NB4 (cell line): ENCODE measurements around the gene PTPN6.

Source experiments
- DNase-seq: peaks from one replicate; pipeline ENCODE4 v3.0.0; 2010; ENCODE audit warnings: low read depth
- H3K4me3 ChIP-seq: one replicate; pipeline ENCODE4 v1.5.1; 2011; ENCODE audit warnings: mild to moderate bottlenecking, low read depth, low read length, moderate library complexity
- CTCF ChIP-seq: IDR thresholded peaks from one replicate; pipeline ENCODE4 v1.5.1; 2012; ENCODE audit warnings: low read depth, low read length
- MAX ChIP-seq: IDR thresholded peaks from 2 replicates; pipeline ENCODE4 v1.6.1; 2011; ENCODE audit warnings: low read depth, low read length
- MYC ChIP-seq: IDR thresholded peaks from 2 replicates; pipeline ENCODE4 v1.6.1; 2011; ENCODE audit warnings: low read depth, low read length
- POLR2A ChIP-seq: IDR thresholded peaks from 2 replicates; pipeline ENCODE4 v1.6.1; 2011; ENCODE audit warnings: mild to moderate bottlenecking; ENCODE audit not compliant: insufficient read length; ENCODE audit errors: extremely low read depth

Gene PTPN6

GRCh38 chr12:6957741-6958608 lies 6.8 kb downstream of the PTPN6 start:
- H3K4me3 ChIP-seq: peak overlapping the region; percentile 28
- TF ChIP-seq MAX (no peak), POLR2A (no peak), MYC (no peak), CTCF (no peak)
- no peak for DNase-seq

DNA sequence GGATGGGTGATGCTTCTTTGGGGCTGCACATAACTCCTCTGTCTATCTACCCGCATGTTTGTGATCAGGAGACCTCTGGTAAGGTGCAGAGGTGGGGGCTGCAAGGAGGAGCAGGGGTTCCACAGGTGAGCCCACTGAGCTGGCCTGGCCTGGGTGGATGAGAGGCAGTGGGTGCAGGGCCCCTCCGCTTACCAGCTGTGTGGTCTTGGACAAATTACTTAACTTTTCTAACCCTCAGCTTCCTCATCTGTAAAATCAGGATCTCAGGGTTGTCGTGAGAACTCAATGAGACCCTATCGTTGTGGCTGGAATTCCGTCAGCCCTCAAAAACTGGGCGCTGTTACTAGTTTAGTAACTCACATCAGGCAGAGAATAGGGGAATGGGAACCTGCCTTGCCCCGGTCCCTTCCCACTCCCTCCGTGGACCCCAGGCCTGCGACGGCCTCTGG lies 7.5 kb downstream of the PTPN6 start:
- DNase-seq: peak; percentile 58
- peak overlapping the region; percentile 28 for H3K4me3 ChIP-seq
- TF ChIP-seq CTCF: no peak
- no peak for TF ChIP-seq MYC
- TF ChIP-seq POLR2A: no peak
- TF ChIP-seq MAX: no peak

DNA sequence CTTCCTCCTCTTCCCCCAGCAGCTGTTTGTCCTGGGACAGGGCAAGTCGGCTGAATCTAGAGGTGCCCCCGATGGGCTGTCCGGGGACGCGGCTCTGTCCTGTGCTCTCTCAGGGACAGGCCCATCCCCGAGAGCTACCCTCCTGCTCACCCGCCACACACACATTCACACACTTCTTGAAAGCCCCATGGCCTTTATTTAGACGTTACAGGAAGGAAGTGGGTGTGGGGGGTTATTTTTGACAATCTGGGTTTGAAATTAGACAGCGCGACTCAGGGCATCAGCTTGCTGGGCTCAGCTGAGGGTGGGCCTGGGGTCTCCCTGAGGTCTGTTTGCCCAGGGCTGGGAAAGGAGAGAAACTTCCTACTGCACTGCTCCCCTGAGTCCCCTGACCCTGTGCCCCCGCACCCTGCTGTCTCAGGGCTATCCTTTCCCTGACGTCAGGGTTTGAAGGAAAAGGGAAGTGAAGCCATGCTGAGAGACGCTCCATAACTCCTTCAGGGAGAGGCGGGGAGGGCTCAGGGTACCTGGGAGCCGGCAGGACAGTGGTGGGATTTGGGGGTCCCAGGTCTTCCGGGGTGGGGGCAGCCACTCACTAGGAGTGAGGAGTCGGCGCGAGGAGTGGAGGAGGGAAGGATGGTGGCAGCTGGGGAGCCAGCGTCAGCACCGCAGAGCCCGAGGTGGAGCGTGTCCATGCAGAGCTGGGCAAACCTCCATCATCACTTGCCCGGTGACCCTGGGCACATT lies 8.1 kb downstream of the PTPN6 start:
- peak; percentile 86 for DNase-seq
- H3K4me3 ChIP-seq: peak overlapping the region; percentile 36

DNA sequence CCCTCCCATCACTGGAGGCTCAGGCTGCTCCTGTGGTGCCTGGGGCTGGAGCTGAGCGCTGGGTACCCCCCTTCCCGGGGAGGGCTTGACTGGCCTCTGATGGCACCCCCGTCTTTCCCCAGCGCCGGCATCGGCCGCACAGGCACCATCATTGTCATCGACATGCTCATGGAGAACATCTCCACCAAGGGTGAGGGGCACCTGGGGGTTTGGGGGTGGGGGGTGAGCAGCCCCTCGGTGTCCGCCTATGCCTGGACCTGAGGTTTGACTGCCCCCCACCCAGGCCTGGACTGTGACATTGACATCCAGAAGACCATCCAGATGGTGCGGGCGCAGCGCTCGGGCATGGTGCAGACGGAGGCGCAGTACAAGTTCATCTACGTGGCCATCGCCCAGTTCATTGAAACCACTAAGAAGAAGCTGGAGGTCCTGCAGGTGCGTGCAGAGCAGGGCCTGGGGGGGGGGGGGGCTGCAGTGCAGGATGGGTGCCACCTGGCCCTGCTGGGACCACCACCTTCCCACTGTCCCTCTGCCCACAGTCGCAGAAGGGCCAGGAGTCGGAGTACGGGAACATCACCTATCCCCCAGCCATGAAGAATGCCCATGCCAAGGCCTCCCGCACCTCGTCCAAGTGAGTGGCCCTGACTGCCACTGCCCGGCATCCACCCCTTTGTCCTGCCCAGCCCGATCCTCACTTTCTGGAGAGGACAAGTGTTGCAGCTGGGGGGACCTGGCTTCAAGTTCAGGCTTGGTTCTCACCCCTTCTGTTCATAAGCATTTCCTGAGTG lies 8.8 kb downstream of the PTPN6 start:
- no peak overlapping the region for H3K4me3 ChIP-seq
- TF ChIP-seq MAX (no peak), MYC (no peak), POLR2A (no peak), CTCF (no peak)
- DNase-seq: no peak

More for the DNA sequence above, 8.1 kb downstream of the PTPN6 start:
- TF ChIP-seq MYC (peak; percentile 23; the same call in 1 of the 2 replicates), MAX (peak; percentile 40; the same call in 1 of the 2 replicates), CTCF (no peak), POLR2A (peak; percentile 33)

DNA sequence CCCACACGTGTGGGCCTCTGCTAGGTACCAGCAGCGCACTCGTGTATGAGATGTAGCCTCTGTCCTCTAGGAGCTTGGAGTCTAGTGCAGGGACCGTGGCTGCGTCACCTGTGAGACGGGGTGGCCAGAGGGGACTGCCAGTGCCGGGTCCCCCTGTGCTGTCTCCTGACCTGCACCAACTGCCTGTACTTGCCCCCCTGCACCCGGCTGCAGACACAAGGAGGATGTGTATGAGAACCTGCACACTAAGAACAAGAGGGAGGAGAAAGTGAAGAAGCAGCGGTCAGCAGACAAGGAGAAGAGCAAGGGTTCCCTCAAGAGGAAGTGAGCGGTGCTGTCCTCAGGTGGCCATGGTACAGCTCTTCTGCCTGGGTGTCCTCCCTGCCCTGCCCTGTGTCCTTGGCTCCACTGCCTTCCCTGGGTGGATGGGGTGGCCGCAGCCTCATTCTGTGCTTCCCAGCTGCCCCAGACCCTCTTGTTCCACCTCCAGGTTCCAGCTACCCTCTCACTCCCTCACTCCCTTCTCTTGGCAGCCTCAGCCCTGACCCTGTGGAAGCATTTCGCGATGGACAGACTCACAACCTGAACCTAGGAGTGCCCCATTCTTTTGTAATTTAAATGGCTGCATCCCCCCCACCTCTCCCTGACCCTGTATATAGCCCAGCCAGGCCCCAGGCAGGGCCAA lies 9.6 kb downstream of the PTPN6 start:
- TF ChIP-seq MAX (peak; percentile 24; the same call in 1 of the 2 replicates), POLR2A (no peak), CTCF (peak; percentile 38)
- no peak overlapping the region for H3K4me3 ChIP-seq
- peak; percentile 78 for DNase-seq
